ENCODE data around the gene BLTP1.

Gene BLTP1

GRCh38 chr4:122172266-122172665 lies 20.1 kb downstream of the BLTP1 start:
- no peak for DNase-seq (ENCODE audit: low spot score)

- no peak for DNase-seq (ENCODE audit: low spot score)
Measured at GRCh38 chr4:122178961-122179360, 26.8 kb downstream of the BLTP1 start.

- no peak for DNase-seq (ENCODE audit: low spot score)
Measured at GRCh38 chr4:122195718-122196117, 43.6 kb downstream of the BLTP1 start.

All from AG08396 (cell line).